OCI-LY1 (cell line): ENCODE data around the gene MNAT1.

Experiments used
- EZH2 ChIP-seq: fragments of 200-600 bp; sonication (generic), shearing (Covaris generic); IDR thresholded peaks from 2 replicates; pipeline ENCODE4 v1.8.0; 2017; ENCODE audit warnings: borderline replicate concordance, mixed run types, mild to moderate bottlenecking, antibody characterized with exemption, low read length, moderate library complexity, mixed read lengths
- TF ChIP-seq, protein P1 (sequence below): fragments of 200-600 bp; sonication (generic), shearing (Covaris generic); IDR thresholded peaks from 2 replicates; pipeline ENCODE4 v1.5.1; 2017; ENCODE audit warnings: mild to moderate bottlenecking, antibody characterized with exemption, low read length, moderate library complexity, mixed read lengths

DNA sequence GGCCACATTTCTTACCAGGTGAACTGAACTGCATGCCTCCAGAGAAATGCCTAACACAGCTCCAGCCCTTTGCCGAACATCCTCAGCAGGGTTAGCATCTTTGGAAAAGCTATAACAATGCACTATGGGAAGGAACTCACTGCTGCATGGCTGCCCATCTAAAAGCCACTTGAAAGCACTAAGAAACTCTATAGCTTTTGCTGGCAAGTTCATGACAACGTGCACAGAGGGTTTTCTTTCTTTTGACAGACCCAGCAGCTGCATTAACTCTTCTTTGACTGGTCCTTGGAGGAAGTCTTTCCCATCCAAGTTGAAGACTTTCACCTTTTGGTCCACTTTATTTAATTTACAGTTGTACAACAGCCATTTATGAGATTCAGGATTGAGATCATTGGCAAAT is 241.0 kb downstream of the MNAT1 start:
- TF ChIP-seq, protein P1, sequence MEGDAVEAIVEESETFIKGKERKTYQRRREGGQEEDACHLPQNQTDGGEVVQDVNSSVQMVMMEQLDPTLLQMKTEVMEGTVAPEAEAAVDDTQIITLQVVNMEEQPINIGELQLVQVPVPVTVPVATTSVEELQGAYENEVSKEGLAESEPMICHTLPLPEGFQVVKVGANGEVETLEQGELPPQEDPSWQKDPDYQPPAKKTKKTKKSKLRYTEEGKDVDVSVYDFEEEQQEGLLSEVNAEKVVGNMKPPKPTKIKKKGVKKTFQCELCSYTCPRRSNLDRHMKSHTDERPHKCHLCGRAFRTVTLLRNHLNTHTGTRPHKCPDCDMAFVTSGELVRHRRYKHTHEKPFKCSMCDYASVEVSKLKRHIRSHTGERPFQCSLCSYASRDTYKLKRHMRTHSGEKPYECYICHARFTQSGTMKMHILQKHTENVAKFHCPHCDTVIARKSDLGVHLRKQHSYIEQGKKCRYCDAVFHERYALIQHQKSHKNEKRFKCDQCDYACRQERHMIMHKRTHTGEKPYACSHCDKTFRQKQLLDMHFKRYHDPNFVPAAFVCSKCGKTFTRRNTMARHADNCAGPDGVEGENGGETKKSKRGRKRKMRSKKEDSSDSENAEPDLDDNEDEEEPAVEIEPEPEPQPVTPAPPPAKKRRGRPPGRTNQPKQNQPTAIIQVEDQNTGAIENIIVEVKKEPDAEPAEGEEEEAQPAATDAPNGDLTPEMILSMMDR, result no peak
- no peak for TF ChIP-seq EZH2
